GM19023 (cell line): Measurements from ENCODE around the gene IARS1.

Experiments
- ATAC-seq: cut with Tn5 transposase; IDR thresholded peaks from one replicate; pipeline ENCODE4 v1.9.1; 2021; ENCODE audit warnings: mild to moderate bottlenecking, moderate library complexity; ENCODE audit not compliant: unreplicated experiment

The IARS1 gene

DNA sequence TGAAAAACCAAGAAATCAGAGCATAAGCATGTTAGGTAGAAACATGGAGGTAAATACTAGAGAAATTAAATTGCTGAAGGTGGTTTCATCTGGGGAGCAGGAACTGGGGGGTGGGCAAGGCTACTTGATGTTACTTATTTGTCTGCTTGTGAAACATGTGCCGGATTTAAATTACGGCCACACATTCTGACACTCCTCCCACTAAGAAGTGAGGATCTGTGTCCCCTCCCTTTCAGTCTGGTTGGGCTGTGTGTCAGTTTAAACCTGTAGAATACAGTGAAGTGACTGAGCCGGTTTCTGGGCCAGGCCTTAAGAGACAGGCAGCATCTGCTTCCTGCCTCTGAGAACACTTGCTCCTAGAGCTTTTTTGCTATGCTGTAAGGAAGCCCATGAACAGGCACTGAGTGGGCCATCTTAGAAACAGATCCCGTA, 2.3 kb upstream of the IARS1 start:
- no peak for ATAC-seq

DNA sequence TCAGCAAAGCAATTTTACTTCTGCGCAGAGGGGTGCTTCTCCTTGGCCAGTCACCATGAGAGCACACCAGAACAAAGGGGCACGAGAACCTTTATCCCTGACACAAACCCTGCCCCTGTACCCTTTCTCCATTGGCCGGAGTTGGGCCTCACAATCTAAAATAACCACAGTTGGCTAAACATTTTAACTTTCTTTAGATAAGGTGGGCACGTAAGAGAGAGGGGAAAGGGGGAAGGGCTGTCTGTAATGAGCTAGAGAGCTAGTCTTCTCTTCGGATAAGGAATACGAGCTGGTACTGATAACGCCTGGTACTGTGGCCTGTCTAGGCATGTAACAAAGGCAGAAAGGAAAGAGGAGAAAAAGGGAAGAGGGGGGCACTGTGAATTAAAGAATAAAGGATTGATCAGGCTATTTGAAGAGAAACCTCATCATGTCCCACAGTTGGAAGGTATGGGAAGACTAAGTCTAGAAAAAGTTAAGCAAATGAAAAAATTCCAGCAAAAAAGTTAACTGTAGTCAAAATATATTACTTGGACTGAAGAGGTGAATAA, 1.8 kb upstream of the IARS1 start:
- ATAC-seq = no peak

DNA sequence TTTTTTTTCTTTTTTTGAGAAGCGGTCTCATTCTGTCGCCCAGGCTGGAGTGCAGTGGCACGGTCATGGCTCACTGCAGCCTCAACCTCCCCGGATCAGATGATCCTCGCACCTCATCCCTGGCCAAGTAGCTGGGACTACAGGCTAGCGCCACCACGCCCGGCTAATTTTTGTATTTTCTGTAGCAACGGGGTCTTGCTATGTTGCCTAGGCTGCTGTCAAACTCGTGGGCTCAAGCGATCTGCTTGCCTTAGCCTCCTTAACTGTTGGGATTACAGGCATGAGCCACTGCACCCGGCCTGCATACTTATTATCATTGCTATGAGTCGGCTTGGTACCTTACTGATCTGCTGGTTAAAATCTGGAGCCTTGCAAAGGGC, 790 bp upstream of the IARS1 start:
- no peak for ATAC-seq

DNA sequence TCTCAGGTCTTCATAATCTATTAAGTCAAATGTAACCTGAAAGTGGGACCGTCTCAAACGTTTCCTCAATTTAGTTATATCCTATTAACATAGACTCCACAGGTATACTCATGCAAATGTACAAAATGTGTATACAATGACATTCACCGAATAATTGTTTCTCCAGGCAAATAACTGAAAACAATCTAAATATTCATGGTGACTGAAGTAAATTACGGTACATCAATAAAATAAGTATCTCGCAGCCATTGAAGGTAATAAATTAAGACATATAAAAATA, 482 bp downstream of the IARS1 start:
- no peak for ATAC-seq

DNA sequence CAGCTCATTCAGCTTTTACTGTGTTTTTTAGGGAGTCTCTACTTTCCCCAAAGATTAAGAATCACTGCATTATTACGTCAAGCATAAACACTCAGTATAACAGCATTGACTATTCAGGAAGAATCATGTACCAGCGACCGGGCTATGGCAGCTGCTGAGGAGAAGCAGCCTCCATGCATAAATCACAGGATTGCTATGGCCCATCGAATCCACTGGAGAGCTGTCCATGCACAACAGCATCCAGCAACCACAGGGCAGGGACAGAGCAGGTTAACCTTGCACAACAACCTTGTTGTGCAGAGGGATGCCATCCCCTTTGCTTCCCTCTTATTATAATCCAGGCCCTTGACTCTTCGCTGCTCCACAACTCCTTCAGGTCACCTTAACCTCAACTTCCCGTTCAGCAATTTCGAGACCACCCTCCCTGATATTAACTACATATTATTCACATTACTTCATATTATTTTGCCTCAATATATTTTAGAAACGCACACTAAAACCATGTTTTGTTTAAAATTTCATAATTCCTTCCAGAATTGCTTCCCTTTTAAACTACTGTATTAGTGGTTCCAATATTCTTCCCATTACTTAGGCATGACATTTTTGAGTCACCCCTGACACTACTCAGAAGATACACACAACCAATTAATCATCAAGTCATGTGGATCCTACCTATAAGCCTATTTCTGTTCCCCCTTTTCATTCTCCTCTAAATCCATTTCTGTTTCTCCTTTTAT, 991 bp downstream of the IARS1 start:
- ATAC-seq = no peak

- ATAC-seq = no peak
Observed at GRCh38 chr9:92291577-92291976, 1.9 kb downstream of the IARS1 start.

DNA sequence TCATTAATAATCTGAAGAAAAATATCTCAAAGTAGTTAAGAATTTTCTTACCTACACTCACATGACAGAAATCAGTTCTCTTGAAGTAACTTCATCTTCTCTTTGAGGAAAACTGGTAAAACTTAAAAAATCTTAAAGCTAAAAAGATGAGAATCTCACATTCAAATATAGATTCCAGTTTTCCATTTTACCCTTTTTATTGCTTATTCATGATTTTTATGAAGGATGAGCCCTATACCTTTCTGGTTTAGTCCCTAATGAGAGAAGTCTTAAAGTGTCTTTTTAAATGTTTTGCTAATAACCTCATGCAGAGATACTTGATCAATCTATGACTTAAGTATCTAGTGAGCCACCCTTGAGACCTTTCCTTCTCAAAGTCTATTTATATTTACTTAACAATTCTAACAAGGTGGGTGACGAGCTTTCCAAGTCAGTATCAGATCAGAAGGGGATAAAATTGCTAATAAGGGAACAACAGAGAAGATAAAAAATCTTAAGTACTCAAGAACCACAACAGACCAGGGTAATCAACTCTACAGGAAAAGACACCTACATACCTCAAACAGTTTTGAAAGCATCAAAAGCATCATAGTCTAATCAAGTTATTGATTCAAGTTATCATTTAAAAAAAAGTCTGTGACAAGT, 2.6 kb downstream of the IARS1 start:
- no peak for ATAC-seq

GRCh38 chr9:92289708-92290390, 3.6 kb downstream of the IARS1 start:
- ATAC-seq = no peak

- ATAC-seq = no peak
Observed at GRCh38 chr9:92279302-92279701, 14.2 kb downstream of the IARS1 start.

DNA sequence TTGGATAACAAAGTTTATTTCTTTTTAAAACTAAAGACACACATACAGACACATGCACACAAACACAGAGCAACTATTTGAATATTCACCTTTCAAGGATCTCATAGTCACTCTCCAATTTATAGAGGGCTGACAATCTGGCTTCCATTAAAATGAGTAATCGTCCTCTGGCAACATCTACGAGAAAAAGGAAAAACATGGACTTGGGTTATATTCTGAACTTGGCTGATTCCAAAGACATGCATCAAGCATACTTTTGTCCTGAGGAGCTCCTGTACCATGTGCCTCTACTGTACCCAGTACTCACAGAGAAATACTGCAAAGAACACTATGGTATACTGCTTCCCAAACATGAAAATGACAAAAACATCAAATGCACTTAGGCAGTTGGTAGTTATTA, 15.4 kb downstream of the IARS1 start:
- no peak for ATAC-seq

GRCh38 chr9:92276331-92277032, 17.0 kb downstream of the IARS1 start:
- ATAC-seq = no peak

- no peak for ATAC-seq
Observed at GRCh38 chr9:92275541-92275940, 18.0 kb downstream of the IARS1 start.

DNA sequence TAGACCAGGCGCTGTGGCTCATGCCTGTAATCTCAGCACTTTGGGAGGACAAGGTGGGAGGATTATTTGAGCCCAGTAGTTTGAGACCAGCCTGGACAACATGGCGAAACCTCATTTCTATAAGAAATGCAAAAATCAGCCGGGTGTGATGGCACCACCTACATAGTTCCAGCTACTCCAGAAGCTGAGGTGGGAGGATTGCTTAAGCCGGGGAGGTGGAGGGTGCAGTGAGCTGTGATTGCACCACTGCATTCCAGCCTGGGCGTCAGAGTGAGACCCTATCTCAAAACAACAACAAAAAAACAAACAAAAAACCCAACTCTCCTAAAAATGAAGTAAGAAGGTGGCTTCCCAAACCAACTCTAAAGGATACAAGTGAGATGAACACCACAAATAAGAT, 23.0 kb downstream of the IARS1 start:
- ATAC-seq = no peak

- ATAC-seq = no peak
Observed at GRCh38 chr9:92266486-92266885, 27.0 kb downstream of the IARS1 start.

- no peak for ATAC-seq
Observed at GRCh38 chr9:92265154-92265553, 28.3 kb downstream of the IARS1 start.

GRCh38 chr9:92263131-92263530, 30.4 kb downstream of the IARS1 start:
- ATAC-seq = no peak

- no peak for ATAC-seq
Observed at GRCh38 chr9:92257327-92257726, 36.2 kb downstream of the IARS1 start.

DNA sequence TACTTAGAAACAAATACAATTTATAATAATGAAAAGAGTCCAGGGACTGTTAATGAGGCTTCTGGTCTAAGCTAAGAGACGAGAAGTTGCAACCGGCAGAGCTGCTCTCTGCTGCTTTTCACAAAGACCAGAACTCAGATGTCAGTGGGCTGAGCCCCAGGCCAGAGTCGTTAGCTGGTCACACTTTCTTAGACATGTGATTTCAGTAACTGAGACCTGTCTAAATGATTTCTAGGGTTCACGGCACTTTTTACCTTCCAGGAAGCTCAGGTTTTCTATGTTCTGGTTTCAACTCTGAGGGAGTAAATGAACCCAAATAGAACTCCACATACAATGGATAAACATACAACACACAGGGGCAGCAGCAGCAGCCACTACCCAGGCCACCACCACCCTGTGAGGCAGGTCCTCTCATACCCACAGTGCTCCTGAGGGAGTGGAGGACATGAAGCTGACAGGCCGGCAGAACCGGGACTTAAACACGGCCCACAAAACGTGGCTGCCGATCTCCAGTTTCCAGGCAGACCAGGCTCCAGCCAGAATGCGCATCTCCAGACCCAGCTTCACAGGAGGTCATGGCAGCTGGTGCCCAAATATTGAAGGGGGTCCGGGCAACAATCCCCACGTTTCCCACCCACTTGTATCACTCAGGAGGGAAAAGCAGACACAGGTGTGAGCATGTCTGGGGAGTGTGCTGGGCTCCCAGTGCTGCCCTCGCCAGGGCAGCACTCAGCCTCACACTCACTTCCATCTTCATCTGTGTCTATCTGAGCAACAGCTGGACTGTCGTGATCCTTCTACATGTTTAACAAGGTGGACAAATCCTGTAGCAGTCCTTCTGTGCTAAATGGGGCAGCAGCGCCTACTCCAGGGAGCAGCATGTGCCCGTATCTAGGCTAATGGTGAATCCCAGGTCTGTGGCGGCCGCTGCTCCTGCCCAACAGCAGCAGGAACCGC, 38.8 kb downstream of the IARS1 start:
- ATAC-seq = no peak

DNA sequence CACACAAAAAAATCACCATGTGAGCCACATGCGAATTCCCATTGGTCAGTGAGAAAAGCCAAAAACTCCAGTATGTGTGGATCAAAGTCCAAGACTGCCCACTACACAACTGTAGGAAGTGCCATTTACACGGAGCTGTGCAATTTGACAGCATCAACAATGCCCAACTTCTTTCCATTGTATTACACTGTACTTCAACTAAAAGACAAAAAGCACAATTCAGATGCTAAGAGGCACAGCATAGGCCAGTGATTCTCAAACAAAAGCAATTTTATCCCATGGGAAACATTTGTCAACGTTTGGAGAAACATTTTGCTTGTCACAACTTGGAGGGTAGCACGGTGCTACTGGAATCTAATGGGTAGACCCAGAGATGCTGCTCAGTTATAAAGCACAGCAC, 39.8 kb downstream of the IARS1 start:
- no peak for ATAC-seq

GRCh38 chr9:92247981-92248380, 45.5 kb downstream of the IARS1 start:
- no peak for ATAC-seq
